K562 (cell line): ENCODE results near the gene BCAS2. TPM values are rescaled to one million over a fixed set of nuclear protein-coding genes. Genes with fewer than 3 reads are reported as not detected.

Source experiments
- BMI1 ChIP-seq: fragments of 150-350 bp; IDR thresholded peaks from 2 replicates; pipeline ENCODE4 v1.6.1; 2014; ENCODE audit warnings: low read length
- CBX5 ChIP-seq: IDR thresholded peaks from 2 replicates; pipeline ENCODE4 v1.6.1; 2014; ENCODE audit warnings: low read depth, borderline replicate concordance
- CXXC5 ChIP-seq: fragments of 250-450 bp; sonication (Bioruptor Pico); IDR thresholded peaks from 2 replicates; pipeline ENCODE4 v1.8.0; 2022; ENCODE audit warnings: inconsistent platforms, mild to moderate bottlenecking, moderate library complexity
- ELF2 ChIP-seq: fragments of 250-450 bp; sonication (Bioruptor Pico); IDR thresholded peaks from 2 replicates; pipeline ENCODE4 v1.5.0; 2021; ENCODE audit warnings: mild to moderate bottlenecking
- EWSR1 ChIP-seq: fragments of 450-650 bp; IDR thresholded peaks from 2 replicates; pipeline ENCODE4 v1.6.1; 2018; ENCODE audit warnings: borderline replicate concordance, mild to moderate bottlenecking, low read depth, moderate library complexity; ENCODE audit not compliant: partially characterized antibody
- FOXJ3 ChIP-seq: sonication (generic); formaldehyde crosslinking; IDR thresholded peaks from 2 replicates; pipeline ENCODE4 v1.4.0; 2020; ENCODE audit warnings: mild to moderate bottlenecking, missing genetic modification reagents
- GTF2E2 ChIP-seq: fragments of 200-800 bp; sonication (Bioruptor generic); IDR thresholded peaks from 2 replicates; pipeline ENCODE4 v1.6.1; 2016; ENCODE audit warnings: missing genetic modification characterization, missing compliant biosample characterization
- MBD2 ChIP-seq: sonication (generic); IDR thresholded peaks from 2 replicates; pipeline ENCODE4 v1.6.1; 2016; ENCODE audit warnings: low read depth, borderline replicate concordance
- MIER1 ChIP-seq: fragments of 450-650 bp; IDR thresholded peaks from 2 replicates; pipeline ENCODE4 v1.6.1; 2016; ENCODE audit warnings: antibody characterized with exemption, mild to moderate bottlenecking, low read depth
- POLR2H ChIP-seq: IDR thresholded peaks from 2 replicates; pipeline ENCODE4 v1.6.1; 2016; ENCODE audit warnings: missing genetic modification characterization, low read depth, mild to moderate bottlenecking, control low read depth, missing compliant biosample characterization, moderate library complexity
- PTTG1 ChIP-seq: fragments of 450-650 bp; IDR thresholded peaks from 2 replicates; pipeline ENCODE4 v1.6.1; 2016; ENCODE audit warnings: low read depth, mild to moderate bottlenecking, missing genetic modification characterization, missing compliant biosample characterization
- PYGO2 ChIP-seq: fragments of 450-650 bp; IDR thresholded peaks from 2 replicates; pipeline ENCODE4 v1.6.1; 2016; ENCODE audit warnings: mild to moderate bottlenecking, missing genetic modification characterization, moderate library complexity, missing compliant biosample characterization
- RBM34 ChIP-seq: fragments of 200-400 bp; formaldehyde crosslinking; IDR thresholded peaks from 2 replicates; pipeline ENCODE4 v1.6.1; 2018; ENCODE audit warnings: low read length, borderline replicate concordance; ENCODE audit not compliant: insufficient read depth
- SAFB2 ChIP-seq: fragments of 200-400 bp; formaldehyde crosslinking; IDR thresholded peaks from 2 replicates; pipeline ENCODE4 v1.6.1; 2018; ENCODE audit warnings: borderline replicate concordance, low read length, low read depth, moderate library complexity; ENCODE audit not compliant: severe bottlenecking
- SPI1 ChIP-seq: IDR thresholded peaks from 2 replicates; pipeline ENCODE4 v1.6.1; 2011; ENCODE audit warnings: low read depth, low read length, control low read depth, borderline replicate concordance
- SREBF1 ChIP-seq: fragments of 150-350 bp; IDR thresholded peaks from 2 replicates; pipeline ENCODE4 v1.6.1; 2014; ENCODE audit warnings: antibody characterized with exemption, low read depth, low read length, borderline replicate concordance
- TBP ChIP-seq: optimal IDR thresholded peaks from 2 replicates; pipeline ENCODE3; 2011; ENCODE audit warnings: low read depth, low read length, improper control_type of control experiment
- ZNF785 ChIP-seq: fragments of 250-450 bp; sonication (Bioruptor Pico); IDR thresholded peaks from 2 replicates; pipeline ENCODE4 v1.4.0; 2020; ENCODE audit warnings: mild to moderate bottlenecking
- polyA plus RNA-seq, 8 experiments: library from polyadenylated mRNA; depleted of rRNA in 4 of 8; stranded (reverse) in 5 of 8; unstranded in 3 of 8; fragments of >200 nt; fragmentation: Nextera tagmentation in 2 of 8; fragmentation: Illumina TruSeq in 1 of 8; extraction: Ambion mirVana in 2 of 8; extraction: Trizol in 1 of 8; gene quantifications; 2 replicates each; pipeline versions ENCODE4 v1.2.1 to v1.2.3, GENCODE V29; 2011 to 2014; ENCODE audit warnings: inconsistent platforms in 1 of 8, missing spikeins in 1 of 8
- total RNA-seq, 7 experiments: library from RNA; depleted of rRNA in 6 of 7; stranded (reverse); fragments of >200 nt in 6 of 7; fragmentation: Illumina TruSeq in 2 of 7; extraction: Trizol in 2 of 7; gene quantifications; 2 replicates each; pipeline versions ENCODE4 v1.2.1 to v1.2.3, GENCODE V29; 2011 to 2021; ENCODE audit warnings: low replicate concordance in 1 of 7
- TF ChIP-seq, protein P1 (sequence below): fragments of 250-450 bp; sonication (Bioruptor Pico); IDR thresholded peaks from 2 replicates; pipeline ENCODE4 v1.8.0; 2021; ENCODE audit warnings: moderate library complexity, mild to moderate bottlenecking, inconsistent platforms
- TF ChIP-seq, protein P2 (sequence below): fragments of 250-450 bp; sonication (Bioruptor Pico); IDR thresholded peaks from 2 replicates; pipeline ENCODE4 v1.9.0; 2021; ENCODE audit warnings: mild to moderate bottlenecking
- TF ChIP-seq, protein P3 (sequence below): sonication (generic); formaldehyde crosslinking; IDR thresholded peaks from 2 replicates; pipeline ENCODE4 v1.8.1; 2023; ENCODE audit warnings: mild to moderate bottlenecking, missing genetic modification reagents

Gene BCAS2
- total and polyA plus RNA-seq, 9 of the 15 experiments (the other 6 are each of a cell fraction or from before 2014, with no cell fraction given) = 59.3 to 183 (median 81.1) TPM

DNA sequence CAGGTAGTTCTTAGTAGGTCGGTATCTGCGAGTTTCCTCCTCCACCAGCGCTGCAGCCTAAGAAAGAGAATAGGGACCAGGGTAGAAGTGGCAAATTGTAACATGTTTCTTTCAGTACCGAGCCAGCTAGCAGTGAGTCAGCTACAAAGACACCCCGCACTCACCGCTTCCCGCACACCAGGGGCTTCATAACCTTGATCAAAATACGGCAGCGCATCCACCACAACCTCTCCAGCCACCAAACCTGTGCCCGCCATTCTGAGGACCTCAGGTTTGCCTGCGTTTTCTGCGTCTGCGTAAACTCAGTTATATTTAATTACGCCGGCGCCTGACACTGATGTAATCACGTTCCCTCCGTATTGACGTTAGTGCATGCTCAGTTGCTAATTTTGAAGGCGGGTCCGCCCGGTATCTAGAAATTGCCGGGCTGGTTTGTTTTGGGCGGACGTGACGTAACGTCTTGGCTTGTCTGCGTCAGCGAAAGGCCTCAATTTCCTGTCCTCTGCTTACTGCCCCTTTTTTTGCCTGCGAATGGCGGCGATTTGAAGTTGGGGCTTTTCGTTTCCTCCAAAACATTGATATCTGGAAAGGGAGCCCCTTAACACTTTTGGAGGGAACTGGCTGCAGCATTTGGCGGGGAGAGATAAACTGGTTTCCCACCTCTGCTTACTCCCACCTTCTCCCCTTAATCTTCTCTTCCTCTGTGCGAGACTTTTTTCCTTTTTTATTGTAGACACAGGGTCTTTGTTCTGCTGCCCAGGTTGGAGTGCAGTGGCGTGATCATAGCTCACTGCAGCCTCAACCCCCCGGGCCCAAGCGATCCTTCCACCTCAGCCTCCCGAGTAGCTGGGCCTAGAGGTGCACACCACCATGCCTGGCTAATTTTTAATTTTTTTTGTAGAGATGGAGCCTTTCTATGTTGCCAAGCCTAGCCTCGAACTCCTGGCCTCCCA, at the start of gene BCAS2 (continued):
- TF ChIP-seq, protein P1, sequence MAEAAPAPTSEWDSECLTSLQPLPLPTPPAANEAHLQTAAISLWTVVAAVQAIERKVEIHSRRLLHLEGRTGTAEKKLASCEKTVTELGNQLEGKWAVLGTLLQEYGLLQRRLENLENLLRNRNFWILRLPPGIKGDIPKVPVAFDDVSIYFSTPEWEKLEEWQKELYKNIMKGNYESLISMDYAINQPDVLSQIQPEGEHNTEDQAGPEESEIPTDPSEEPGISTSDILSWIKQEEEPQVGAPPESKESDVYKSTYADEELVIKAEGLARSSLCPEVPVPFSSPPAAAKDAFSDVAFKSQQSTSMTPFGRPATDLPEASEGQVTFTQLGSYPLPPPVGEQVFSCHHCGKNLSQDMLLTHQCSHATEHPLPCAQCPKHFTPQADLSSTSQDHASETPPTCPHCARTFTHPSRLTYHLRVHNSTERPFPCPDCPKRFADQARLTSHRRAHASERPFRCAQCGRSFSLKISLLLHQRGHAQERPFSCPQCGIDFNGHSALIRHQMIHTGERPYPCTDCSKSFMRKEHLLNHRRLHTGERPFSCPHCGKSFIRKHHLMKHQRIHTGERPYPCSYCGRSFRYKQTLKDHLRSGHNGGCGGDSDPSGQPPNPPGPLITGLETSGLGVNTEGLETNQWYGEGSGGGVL (CRISPR knock-in tag) = no peak
- TF ChIP-seq MIER1 (peak; percentile 71), EWSR1 (no peak), ELF2 (CRISPR knock-in tag) (peak; percentile 95), CBX5 (peak; percentile 39; the same call in 1 of the 2 replicates), BMI1 (no peak), CXXC5 (peak; percentile 91), SAFB2 (no peak), GTF2E2 (tag) (no peak; the same call in 1 of the 2 replicates), ZNF785 (CRISPR knock-in tag) (no peak), PTTG1 (no peak), TBP (peak; percentile 76), FOXJ3 (no peak), POLR2H (tag) (peak; percentile 93), MBD2 (peak; percentile 35; the same call in 1 of the 2 replicates), PYGO2 (tag) (no peak), SREBF1 (no peak), RBM34 (no peak), SPI1 (no peak)
- TF ChIP-seq, protein P2, sequence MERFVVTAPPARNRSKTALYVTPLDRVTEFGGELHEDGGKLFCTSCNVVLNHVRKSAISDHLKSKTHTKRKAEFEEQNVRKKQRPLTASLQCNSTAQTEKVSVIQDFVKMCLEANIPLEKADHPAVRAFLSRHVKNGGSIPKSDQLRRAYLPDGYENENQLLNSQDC (CRISPR knock-in tag) = 0 out of 2 replicates have a peak, but pooled peaks have one; percentile 59
- TF ChIP-seq, protein P3, sequence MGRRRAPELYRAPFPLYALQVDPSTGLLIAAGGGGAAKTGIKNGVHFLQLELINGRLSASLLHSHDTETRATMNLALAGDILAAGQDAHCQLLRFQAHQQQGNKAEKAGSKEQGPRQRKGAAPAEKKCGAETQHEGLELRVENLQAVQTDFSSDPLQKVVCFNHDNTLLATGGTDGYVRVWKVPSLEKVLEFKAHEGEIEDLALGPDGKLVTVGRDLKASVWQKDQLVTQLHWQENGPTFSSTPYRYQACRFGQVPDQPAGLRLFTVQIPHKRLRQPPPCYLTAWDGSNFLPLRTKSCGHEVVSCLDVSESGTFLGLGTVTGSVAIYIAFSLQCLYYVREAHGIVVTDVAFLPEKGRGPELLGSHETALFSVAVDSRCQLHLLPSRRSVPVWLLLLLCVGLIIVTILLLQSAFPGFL = no peak
